NCI-H510A treated with DMSO at 0.1 percent for 48 hours (cell line): Measurements from ENCODE around the gene PIGO.

Source experiments
- DNase-seq: peaks from one replicate; lab custom pipeline; 2025; lab: John Stamatoyannopoulos, UW

The PIGO gene

DNA sequence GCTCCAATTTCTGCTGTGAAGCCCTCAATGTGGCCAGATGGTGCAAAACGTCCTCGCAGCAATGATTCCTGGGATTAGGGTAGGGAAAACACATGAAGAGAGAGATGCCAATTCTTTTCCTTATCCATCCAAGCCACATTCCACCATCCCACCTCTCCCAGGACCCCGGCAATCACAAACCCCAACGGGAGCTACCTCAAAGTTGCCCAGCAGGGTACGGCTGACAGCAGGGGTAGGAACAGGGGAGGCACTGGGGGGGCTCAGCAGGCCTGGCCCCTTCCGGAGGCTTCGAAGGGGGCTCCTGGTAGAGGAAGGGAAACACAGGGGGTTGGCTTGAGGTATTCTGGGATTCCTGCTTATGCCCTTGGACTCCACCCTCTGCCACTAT, 9.9 kb upstream of the PIGO start:
- DNase-seq = no peak

DNA sequence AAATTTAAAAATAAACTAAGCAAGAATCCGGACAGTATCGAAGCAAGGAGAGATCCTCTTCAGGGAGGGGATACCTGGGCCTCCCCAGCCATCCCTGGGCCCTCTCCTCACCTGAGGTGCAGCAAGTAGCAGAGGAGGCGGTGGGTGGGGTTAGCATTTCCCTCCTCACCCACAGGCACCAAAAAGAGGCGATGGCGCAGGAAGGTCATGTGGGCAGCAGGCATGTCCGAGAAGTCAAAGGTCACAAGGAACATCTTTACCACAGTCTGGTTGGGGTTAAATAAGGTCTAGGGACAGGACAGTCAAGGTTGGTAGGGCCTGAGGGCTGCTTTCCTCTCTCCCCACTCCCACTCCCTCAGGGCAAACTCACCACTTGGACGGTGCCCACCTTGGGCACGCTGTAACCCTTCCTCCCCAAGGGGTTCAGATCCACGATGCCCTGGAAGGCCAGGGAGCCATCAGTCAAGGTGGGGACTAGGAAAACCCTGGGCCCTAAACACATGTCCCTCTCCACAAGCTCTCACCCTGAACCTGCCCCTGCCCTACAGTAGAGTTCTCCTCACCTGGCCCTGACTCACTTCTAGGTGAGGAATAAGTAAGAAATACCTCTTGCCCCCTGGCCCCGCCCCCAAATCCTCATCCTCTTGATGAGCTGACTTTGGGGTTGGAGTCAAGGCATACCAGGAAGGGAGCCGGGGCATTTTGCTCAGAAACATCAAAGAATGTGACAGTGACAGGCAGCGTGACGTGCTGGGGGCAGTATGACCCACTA, 9.4 kb upstream of the PIGO start:
- DNase-seq = no peak

DNA sequence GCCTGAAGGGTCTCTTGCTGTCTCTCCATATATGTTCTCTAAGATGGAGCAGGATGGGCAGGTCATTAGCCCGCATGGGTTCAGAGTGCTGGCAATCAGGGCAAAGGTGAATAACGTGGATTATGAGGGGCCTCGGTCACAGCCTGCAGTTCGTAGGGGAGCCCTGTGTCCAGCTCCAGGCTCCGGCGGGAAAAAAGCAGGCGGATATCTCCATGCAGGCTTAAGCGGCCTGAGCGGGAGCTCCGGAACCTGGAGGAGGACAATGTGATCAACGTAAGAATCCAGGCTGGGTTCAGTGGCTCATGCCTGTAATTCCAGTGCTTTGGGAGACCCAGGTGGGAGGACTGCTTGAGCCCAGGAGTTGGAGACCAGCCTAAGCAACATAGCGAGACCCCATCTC, 8.7 kb upstream of the PIGO start:
- DNase-seq = no peak

DNA sequence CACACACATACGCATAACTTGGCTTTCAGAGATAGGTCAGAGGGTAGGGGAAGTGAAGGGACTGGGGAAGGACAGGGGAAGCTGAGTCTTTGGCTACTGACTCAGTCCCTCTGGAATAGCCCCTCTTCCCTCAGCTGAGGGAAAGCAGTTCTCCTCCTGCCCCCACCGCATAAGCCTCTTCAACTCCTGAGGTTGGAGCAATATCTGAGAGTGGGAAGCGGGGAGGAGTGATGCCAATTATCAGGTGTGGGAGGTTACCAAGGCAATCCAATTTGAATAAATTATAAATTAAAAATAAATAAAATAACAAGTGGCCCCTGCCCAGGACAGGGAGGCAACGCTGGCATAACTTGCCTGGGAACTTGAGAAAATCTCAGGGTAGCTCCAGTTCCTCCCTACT, 8.2 kb upstream of the PIGO start:
- DNase-seq = no peak

DNA sequence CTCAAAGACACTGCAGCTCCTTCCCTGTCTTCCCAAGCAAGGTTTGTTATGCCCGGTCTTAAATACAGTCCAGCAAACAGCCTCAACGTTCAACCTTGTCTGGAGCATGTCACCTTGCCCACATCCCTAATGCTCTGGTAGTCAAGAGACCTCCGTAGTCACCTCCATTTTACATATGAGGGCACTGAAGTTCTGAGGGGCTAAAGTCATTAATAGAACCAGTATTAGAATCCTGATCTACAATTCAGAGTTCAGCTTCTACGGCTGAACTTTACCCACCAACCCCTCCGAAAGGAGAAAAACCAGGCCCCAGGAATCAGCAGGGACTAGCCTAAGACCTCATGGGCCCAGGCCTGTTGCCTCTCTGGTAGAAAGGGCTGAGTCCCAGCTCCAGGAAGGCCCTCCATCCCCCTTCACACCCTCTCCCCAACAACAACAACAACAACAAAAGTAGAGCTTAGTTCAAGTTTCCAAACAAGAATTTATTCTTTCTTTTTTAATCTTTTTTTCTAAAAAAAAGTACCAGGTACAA, 7.3 kb upstream of the PIGO start:
- DNase-seq = no peak

DNA sequence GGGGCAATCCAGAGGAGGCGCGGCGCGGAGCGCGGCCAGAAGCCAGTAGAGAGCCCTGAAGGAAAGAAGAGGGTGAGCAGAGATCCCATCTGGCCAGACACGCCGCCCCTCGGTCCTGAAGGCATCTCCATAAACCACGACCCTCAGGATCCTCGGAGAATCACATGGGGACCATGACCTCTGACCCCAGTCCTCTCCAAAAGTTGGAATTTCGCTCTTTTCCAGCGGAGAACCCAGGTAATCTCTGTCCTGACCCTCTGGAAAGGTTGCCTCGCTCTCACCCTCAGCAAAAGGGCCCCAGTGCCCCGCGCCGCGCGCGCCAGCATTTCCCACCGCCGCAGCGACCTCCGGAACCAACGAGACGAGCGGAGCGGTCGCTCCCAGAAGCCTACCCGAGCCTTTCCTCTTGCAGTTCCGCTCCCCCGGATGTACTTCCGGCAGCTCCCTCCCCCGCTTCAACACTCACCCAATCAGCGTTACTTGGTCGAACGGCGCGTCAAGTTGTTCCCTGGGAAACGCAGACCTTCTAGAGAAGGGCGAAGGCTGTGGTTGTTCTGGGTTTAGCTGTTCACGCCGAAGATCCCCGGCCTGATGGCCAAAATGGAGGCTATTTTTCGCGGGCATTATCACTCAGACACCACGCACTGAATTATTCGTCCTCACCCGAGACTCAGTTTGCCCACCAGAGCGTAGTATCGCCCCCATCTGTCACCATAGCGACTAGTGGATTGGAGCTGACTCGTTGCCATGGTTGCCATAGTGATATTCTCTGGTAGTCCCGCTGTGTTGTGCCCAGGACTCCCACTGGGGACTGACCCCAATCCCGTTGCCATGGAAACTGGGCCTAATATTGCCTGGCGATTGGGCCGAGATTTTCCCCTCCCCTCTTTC, 6.6 kb upstream of the PIGO start, which contains the start of gene STOML2:
Gene STOML2, minus strand, starts transcription at position 363 of the 891 bp plus-strand sequence. Its CDS starts 37 bp downstream, at position 326.
- peak; percentile 84 for DNase-seq

DNA sequence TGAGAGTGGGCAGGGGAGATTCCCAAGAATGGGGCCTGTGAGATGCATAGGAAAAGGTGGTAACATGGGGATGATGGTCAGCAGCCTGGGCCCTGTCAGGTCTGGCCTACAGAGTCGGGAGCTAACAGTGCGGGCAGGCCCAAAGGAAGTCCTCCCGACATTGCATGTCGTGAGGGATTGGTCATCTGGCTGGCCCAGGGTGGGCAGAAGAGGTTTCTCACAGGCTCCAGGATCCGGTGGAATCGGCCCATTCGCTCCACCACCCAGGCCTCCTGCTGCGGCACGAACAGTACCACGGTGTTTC, 6.0 kb upstream of the PIGO start:
- DNase-seq = no peak

DNA sequence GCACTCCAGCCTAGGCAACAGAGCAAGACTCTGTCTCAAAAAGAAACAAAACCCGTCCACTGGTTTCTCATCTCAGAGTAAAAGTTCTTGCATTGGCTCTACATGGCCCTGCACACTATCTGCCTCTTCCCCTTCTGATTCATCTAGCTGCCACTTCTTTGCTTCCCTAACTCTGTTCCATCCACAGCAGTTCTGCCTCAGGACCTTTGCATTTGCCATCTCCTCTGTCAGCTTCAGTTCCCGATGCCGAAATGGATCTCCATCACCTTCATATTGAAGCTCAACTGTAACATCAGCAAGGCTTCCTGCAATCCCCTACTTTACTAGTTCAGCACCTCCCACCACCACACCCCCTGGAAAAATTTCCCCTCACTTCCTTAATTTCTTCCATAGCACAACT, 1.2 kb upstream of the PIGO start:
- no peak for DNase-seq

DNA sequence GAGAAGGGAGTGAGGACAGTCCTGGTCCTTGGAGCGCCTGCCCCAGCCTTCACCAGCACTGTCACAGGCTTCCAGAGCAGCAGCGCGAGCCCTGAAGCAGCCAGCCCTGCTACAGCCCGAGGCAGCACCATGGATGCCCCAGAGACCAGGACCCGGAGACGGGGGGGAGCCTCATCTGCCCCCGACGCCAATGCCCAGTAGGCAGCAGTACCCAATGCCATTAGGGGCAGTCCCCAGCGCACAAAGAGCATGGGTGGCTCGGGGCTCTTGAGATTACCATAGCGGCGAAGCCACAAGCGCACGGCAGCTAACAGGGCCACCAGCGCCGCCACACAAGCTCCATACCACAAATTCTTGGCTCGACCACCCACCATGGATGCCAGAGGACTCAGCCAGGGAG, 4.9 kb downstream of the PIGO start:
- DNase-seq = no peak

DNA sequence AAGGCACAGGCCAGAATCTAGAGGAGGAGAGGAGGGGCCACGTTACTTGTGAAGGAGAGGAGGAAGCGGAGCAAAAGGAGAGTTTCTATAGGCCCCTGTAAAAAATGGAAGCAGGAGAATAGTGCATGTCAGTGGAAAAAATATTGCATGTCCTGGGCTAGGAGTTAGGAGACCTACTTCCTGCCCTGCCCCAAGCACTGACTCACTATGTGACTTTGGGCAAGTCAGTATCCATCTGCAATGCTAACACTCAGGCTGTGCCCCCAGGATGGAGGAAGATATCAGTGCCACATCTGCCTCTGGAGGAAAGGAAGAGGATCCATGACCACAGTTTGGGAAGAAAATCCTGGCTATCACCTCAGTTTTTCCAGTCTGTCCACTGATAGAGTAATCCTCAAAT, 7.0 kb downstream of the PIGO start:
- no peak for DNase-seq

DNA sequence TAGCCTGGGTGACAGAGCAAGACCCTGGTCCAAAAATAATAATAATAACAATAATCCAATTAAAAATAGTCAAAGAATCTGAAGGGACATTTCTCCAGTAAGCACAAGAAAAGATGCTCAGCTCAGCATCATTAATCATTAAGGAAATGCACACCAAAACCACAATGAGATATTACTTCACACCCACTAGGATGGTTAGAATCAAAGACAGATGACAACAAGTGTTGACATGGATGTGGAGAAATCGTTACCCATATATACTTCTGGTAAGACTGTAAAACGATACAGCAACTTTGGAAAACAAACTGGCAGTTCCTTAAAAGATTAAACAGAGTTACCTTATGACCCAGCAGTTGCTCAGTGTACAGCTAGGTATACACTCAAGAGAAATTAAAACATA, 11.3 kb downstream of the PIGO start:
- no peak for DNase-seq

DNA sequence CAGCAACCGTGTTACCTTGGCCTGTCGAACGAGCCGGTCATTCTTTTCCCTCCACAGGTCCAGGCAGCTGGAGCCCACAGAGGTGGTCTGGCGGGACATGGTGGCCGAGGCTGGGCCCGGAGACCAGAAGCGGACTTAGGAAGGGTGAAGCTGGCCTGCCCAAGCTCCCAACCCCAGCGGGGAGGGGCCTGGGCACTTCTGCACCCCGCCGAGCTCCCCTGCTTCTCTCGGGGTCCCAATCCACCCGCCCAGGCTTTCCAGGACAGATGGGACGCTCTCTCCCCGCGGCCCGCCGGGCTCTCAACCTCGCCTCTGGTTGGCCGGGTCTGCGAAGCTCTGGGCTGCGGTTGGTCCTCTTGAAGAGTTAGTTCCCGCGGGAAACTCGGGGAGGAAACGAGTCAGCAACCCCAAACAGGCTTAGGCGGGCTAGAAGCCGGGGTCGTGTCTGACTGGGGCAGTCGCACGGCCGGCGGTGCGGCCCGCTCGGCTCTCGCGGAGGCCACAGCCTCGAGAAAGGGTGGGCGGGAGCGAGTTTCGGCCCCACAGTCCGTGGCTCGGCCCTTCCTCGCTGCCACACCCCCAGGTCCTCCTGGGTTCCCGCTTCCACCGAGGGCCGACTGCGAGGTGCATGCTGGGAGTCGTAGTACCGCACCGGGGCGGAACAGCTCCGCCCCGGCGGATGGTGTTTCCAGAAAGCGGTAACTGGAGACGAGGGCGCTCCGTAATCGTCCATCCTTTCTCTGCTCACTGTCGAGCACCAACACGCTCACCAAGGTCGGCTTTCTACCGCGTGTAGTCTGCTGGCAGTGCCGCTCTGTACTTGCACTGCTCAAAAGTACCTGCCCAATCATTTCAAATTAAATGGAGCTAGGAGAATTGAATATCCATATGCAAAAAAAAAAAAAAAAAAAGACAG, 16.7 kb downstream of the PIGO start, which contains the start of gene FANCG:
Gene FANCG, minus strand, starts transcription at position 517 of the 916 bp plus-strand sequence. Its CDS starts 418 bp downstream, at position 99.
- DNase-seq = peak; percentile 79

DNA sequence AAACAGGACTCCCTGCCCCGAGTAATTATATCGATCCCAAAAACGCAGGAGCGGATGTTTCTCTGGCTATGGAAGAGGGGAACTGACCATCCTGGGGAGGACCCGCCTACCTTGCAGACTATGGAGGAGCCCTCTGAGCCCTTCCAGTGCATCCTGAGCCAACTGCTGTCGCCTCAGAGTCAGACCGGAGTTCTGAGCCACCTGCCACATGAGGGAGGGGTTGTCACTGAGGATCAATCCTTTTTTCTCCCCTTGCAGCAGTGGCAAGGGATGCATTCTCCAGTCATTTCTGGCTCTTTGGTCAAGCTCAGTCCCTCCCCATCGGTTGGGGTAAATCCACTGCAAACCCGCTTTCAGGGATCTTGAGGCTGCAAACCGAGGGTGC, 17.4 kb downstream of the PIGO start:
- no peak for DNase-seq

DNA sequence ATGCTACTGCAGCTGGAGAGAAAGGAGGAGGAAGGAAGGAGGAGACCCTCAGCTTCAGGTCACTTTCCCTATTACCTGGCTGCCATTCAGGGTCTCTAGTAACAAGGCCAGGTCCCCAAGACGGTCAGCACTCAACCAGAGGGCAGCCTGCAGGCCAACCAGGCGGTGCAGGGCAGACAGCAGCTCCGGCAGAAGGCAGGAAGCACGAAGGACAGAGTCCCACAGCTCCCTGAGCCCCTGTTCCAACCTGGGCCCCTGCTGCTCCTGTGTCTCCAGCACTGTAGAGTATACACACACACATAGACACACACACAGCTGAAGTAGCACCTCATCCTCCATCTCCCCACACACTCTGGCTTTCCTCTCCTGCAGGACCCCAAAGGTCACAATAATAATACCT, 18.3 kb downstream of the PIGO start:
- DNase-seq = no peak

DNA sequence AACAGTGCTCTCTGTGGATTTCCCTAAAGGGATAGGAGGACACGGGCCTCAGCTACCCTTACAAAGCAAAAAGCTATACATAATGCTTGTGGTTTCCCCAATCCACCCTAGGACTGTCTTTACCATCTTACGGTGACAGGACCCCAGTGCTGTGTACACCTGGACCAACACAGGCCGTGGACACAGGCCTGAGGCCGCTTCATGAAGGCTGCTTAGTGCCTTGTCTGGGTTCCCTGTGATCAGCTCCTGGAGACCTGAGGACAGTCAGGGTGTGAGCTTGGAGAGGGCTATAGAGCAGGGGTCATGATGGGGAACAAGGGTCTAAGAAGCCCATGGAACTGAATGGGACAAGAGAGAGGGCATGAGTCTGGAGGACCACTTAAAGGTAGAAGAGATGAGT, 19.5 kb downstream of the PIGO start:
- DNase-seq = no peak

DNA sequence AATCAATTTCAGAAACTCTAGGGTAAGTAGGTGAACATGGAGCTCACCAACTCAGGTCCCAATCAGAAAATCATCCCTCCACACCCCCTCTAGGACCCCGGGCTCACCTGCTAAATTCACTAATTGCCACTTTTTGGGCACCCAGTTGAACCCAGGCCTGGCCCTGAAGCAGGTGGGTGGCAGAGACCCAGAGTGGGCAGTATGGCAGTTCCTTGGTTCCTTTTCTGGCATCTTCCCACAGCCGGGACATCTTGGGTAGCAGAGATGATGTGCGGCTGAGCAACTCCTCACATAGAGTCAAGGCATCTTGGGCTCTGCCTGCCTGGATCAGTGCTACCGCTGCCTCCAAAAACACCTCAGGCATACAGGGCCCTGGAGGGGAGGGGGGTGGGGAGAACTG, 21.0 kb downstream of the PIGO start:
- DNase-seq = no peak

DNA sequence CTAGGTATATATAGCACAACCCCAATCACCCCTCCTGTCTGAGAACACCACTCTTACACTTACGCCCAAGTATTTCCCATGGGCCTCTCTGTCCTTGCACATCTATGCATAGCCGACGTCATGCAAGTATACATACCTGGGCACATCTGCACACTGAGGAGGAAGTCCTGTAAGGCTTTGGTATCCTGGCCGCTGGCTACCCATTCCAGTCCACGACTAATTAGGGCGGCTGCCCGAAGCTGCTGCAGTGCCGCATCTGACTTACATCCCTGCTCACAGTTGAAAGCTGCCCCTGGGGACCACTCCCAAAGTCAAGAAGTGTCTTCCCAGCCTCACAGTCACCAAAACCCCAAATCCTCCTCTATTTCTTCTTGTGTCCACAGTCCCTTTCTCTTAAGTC, 21.6 kb downstream of the PIGO start:
- DNase-seq = no peak

DNA sequence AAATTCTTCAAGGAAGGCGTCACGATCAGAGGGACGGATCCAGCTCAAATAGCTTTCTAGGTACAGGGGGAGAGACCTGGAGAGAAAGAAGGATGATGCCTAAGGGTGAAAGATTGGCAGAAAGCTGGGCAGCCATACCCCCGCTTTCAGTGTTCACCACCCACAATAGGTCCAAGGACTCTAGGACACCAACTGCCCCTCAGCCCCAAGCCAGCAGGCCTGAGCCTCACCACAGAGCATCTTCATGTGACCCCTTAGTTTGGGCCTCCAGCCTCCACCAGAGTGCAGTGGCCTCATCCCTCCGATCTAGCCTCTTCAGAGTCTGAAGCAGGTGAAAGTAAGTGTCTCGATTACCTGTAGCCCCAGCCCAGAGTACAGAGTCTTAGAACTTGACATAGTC, 22.2 kb downstream of the PIGO start:
- DNase-seq = no peak

DNA sequence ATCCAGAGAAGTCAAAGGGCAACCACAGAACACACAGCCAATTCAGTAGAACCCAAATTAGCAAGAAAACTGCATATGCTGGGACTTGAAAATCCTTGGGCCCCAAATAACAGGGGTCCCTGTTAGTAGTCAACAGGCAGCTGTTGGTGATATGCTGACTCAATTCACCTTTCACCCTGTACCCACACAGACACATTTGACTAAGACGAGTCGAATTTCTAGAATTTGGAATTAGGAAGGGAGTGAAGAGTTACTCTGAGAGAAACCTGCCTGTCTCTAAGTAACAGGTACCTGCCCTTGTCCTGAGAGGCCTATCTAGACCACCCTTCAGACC, 23.1 kb downstream of the PIGO start:
- DNase-seq = no peak

DNA sequence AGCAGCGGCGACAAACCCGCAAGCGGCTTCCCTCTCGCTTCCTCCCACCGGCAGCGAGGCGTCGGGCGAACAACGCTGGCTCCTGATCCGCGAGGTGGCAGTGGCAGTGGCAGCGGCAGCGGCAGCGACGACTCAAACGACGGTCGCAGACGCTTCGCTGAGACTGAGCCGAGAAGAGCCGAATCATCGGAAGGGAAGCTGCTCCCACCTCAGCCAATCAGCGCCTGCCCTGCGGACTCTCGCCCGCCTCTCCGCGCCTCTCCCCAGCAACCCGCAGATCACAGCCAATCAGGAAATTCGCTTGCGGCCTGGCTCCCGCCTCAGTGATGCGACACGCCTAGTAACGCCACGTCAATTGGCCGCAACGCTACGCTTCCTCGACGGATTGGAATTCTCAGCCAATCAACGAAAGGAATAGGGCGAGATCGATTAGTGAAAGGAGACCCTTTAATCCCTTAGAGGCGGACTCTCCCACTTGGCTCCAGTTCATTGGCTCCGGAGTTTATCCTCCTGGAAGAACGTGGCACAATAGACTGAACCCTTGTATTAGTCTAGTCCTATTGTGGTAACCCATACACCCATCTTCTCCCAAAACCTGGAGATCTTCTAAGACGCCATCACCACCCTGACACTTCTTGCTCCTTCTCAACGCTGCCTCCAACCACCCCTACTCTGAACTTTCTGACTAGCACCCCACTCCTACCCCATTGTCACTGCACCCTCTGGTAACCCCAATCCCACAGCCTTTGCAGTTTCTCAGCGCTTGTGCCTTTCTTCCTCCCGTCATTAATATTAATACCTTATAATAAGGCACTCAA, 23.7 kb downstream of the PIGO start, which contains the start of gene VCP:
Gene VCP, minus strand, starts transcription at position 165 of the 818 bp plus-strand sequence. CDS start 272 bp downstream, outside the sequence.
- peak; percentile 95 for DNase-seq

DNA sequence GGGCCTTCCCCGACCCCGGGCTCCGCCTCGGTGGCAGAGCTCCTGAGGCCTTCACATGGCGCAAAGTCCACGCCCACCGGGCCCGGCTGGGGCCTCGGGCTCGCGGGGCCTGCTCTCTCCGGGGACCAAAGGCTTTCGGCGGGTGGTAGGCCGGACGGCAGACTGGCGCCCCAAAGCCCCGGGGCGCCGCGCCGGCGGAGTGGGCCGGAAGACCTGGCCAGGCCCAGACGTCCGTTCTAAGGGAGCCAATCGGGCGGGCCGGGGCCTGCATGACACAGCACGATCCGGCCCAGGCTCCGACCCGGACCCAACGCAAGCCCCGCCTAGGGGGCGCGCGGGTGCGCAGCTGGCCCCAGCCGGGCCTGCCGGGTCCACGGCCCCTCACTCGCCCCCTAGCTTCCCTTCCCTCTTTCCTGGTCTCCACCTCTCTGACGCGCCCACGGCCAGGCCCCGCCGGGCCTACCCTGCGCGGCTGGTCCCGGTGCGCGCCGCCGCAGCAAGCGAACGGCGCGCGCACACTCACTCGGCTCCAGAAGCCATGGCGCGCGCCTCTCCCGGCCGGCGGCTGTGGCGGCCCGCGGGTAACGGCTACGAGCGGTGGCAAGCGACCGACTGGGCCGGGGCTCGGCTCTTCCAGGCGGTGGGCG, 24.5 kb downstream of the PIGO start:
- peak; percentile 19 for DNase-seq
